Esophagus squamous epithelium (tissue), 5 donors: ENCODE results near the gene CLBA1. TPM values are rescaled to one million over a fixed set of nuclear protein-coding genes. Genes with fewer than 3 reads are reported as not detected.
"Not testable (repeated sequence)": the region's sequence is repeated elsewhere in the genome, so short reads cannot be mapped to it uniquely, and the experiment has no call there.

Experiments used
- DNase-seq: peaks from one replicate; lab custom pipeline; 2025; lab: John Stamatoyannopoulos, UW
- H3K27ac ChIP-seq, 4 donors: fragments of 200-600 bp; sonication (generic); one replicate each; pipeline ENCODE4 v1.5.1; 2016 to 2019; ENCODE audit warnings: mild to moderate bottlenecking in 1 of 4
- H3K27me3 ChIP-seq, 4 donors: fragments of 200-600 bp; sonication (generic); 1 replicate in 3 of 4; 2 replicates in 1 of 4; pipeline versions ENCODE4 v1.5.1 to v1.6.0; 2017 to 2021; ENCODE audit warnings: antibody characterized with exemption in 1 of 4
- H3K36me3 ChIP-seq, 3 donors: fragments of 200-600 bp; sonication (generic); one replicate each; pipeline ENCODE4 v1.5.1; 2016 to 2019
- H3K4me1 ChIP-seq, 3 donors: fragments of 200-600 bp; sonication (generic); one replicate each; pipeline ENCODE4 v1.5.1; 2017 to 2019
- H3K4me3 ChIP-seq, 4 donors: fragments of 200-600 bp; sonication (generic); 1 replicate in 3 of 4; 2 replicates in 1 of 4; pipeline ENCODE4 v1.5.1; 2016 to 2019; ENCODE audit warnings: mild to moderate bottlenecking in 2 of 4, moderate library complexity in 1 of 4
- H3K9me3 ChIP-seq, 3 donors: fragments of 200-600 bp; sonication (generic); one replicate each; pipeline ENCODE4 v1.5.1; 2016 to 2019
- CTCF ChIP-seq, 6 experiments: fragments of 450-650 bp in 4 of 6; fragments of 200-600 bp in 2 of 6; sonication (generic) in 2 of 6; IDR thresholded peaks; one replicate each; pipeline ENCODE4 v1.5.1; 2016 to 2019; ENCODE audit warnings: antibody characterized with exemption in 6 of 6, mild to moderate bottlenecking in 4 of 6, moderate library complexity in 4 of 6
- POLR2A ChIP-seq, 4 donors: fragments of 450-650 bp; IDR thresholded peaks; one replicate each; pipeline ENCODE4 v1.6.1; 2017; ENCODE audit warnings: antibody characterized with exemption in 4 of 4, mild to moderate bottlenecking in 4 of 4, moderate library complexity in 3 of 4
- WGBS, 2 donors: methylation state at CpG; one replicate each; pipeline ENCODE4 v1.1.5; 2018; 5-methylcytosine and 5-hydroxymethylcytosine counted together
- intact Hi-C: fragments of 100-400 bp; cut with DNase I; formaldehyde crosslinking; loops from one replicate; pipeline ENCODE4 v1.15.0; 2022
- total RNA-seq, 4 donors: library from RNA; depleted of rRNA; stranded (reverse); fragments of >200 nt; gene quantifications; one replicate each; pipeline ENCODE4 v1.1.0, GENCODE V29; 2016
- donor health status: DM: yes; HTN: yes; CAD: no.

The CLBA1 gene
- total RNA-seq, 4 donors from 2014 or later: 5.5 to 19.3 (median 7.3) TPM

DNA sequence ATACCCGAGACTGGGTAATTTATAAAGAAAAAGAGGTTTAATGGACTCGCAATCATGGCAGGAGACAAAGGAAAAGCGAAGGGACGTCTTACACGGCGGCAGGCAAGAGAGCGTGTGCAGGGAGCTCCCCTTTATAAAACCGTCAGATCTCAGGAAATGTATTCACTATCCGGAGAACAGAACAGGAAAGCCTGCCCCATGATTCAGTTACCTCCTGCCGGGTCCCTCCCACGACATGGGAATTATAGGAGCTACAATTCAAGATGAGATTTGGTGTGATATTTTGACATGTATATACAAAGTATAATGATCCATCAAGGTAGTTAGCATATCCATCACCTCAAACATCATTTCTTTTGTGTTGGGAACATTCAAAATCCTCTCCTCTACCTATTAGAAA is 37.6 kb downstream of the CLBA1 start:
- 74 to 76% methylated on average over 11 of the region's 11 CpGs for WGBS, 2 donors

DNA sequence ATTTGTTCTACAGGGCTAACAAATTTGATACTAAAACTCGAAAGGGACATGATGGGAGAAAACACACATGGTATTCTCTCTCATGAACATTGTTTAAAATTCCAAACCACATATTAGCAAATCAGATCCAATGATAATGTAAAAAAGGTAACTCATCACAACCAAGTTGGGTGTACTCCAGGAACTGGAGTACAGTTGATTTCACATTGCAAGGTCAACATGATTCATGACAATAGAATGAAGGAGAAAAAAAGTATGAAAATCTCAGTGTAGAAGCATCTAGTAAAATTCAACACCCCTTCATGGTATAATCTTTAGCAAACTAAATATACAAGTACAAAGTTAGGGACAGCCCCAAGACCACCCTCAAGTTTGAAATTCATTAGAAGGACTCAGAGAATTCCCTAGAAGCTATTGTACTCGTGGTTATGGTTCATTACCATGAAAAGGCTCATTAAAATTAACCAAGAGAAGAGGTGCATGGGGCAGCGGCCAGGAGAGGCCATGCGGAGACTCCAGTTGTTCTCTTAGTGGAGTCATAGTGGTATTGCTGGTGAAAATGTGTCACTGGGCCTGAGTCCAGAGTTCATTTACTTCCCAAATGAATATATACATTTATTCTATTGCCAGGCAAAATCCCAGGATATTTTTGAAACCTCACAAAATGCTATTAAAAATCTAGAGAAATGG is 38.3 kb downstream of the CLBA1 start:
- H3K27ac ChIP-seq: peak overlapping the region in 1 of 4 donors; percentile 52
- intact Hi-C loops: no loop called here
- 76 to 86% methylated on average over 4 of the region's 4 CpGs for WGBS, 2 donors

More for the DNA sequence above, 37.6 kb downstream of the CLBA1 start:
- TF ChIP-seq POLR2A (IDR thresholded peaks at IDR 0.05): no peak
- no peak for TF ChIP-seq CTCF (IDR thresholded peaks at IDR 0.05)
- Histone ChIP-seq H3K4me1 (peaks cover 13 to 68% (median 28%) of the 10 kb centered on the region in 3 donors), H3K27me3 (no peaks in the 10 kb centered on the region), H3K27ac (no peak overlapping the region), H3K9me3 (no peaks in the 10 kb centered on the region), H3K4me3 (no peak overlapping the region), H3K36me3 (no peaks in the 10 kb centered on the region)
- DNase-seq: no peak
- intact Hi-C loops: no loop called here

GRCh38 chr14:105025429-105025828 is 39.8 kb downstream of the CLBA1 start:
- Histone ChIP-seq H3K27me3 (no peaks in the 10 kb centered on the region), H3K4me3 (no peak overlapping the region), H3K36me3 (no peaks in the 10 kb centered on the region), H3K27ac (peak overlapping the region in 2 of 4 donors; percentile 52 to 56), H3K4me1 (peaks cover 5 to 52% (median 9%) of the 10 kb centered on the region in 3 donors), H3K9me3 (no peaks in the 10 kb centered on the region)
- WGBS, 2 donors: 81 to 89% methylated on average over 2 to 6 of the region's 6 CpGs
- DNase-seq: no peak
- intact Hi-C loops: no loop called here
- TF ChIP-seq POLR2A (IDR thresholded peaks at IDR 0.05): no peak

More for the DNA sequence above, 38.3 kb downstream of the CLBA1 start:
- Histone ChIP-seq H3K4me1 (peaks cover 13 to 67% (median 20%) of the 10 kb centered on the region in 3 donors), H3K27me3 (no peaks in the 10 kb centered on the region), H3K9me3 (no peaks in the 10 kb centered on the region), H3K4me3 (no peak overlapping the region), H3K36me3 (no peaks in the 10 kb centered on the region)
- DNase-seq: no peak
- TF ChIP-seq POLR2A (IDR thresholded peaks at IDR 0.05): no peak
- no peak for TF ChIP-seq CTCF (IDR thresholded peaks at IDR 0.05)

GRCh38 chr14:105026033-105026785 is 40.6 kb downstream of the CLBA1 start:
- Histone ChIP-seq H3K27me3 (no peaks in the 10 kb centered on the region), H3K27ac (peak overlapping the region in 1 of 4 donors; percentile 20), H3K4me3 (no peak overlapping the region), H3K36me3 (no peaks in the 10 kb centered on the region), H3K9me3 (no peaks in the 10 kb centered on the region), H3K4me1 (peaks cover 5 to 51% (median 9%) of the 10 kb centered on the region in 3 donors)
- intact Hi-C loops: no loop called here
- DNase-seq: no peak
- WGBS, 2 donors: 72 to 75% methylated on average over 16 of the region's 16 CpGs
- TF ChIP-seq CTCF (IDR thresholded peaks at IDR 0.05) (no peak), POLR2A (IDR thresholded peaks at IDR 0.05) (no peak)

GRCh38 chr14:105026802-105027563 is 41.4 kb downstream of the CLBA1 start:
- 17 to 25% methylated on average over 1 of the region's 1 CpG for WGBS, 2 donors
- peaks cover under 1 to 48% (median 3%) of the 10 kb centered on the region in 3 donors for H3K4me1 ChIP-seq
- peak overlapping the region in 3 of 4 donors; percentile 48 to 68 (median 59) for H3K27ac ChIP-seq
- no peak overlapping the region for H3K4me3 ChIP-seq
- no peak for TF ChIP-seq CTCF (IDR thresholded peaks at IDR 0.05)
- no peak for TF ChIP-seq POLR2A (IDR thresholded peaks at IDR 0.05)
- H3K36me3 ChIP-seq: no peaks in the 10 kb centered on the region
- intact Hi-C loops: no loop called here
- no peaks in the 10 kb centered on the region for H3K27me3 ChIP-seq
- no peak for DNase-seq
- H3K9me3 ChIP-seq: no peaks in the 10 kb centered on the region

DNA sequence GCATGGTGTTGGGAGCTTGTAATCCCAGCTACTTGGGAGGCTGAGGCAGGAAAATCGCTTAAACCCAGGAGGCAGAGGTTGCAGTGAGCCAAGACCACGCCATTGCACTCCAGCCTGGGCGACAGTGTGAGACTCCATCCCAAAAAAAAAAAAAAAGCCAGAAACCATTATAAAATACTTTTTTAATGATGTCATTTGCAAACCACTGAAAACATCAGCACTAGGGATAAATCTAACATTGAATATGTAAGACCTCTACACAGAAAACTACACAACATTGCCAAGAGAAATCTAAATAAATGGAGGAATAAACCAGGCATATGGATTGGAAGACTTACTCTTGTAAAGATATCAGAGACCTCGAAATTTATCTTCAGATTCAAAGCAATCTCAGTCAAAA is 42.1 kb downstream of the CLBA1 start:
- H3K27me3 ChIP-seq, DNase-seq, H3K36me3 ChIP-seq, H3K4me3 ChIP-seq, H3K9me3 ChIP-seq, intact Hi-C loops: not testable (repeated sequence)
- peak overlapping the region; percentile 19 to 68 (median 54) for H3K27ac ChIP-seq
- WGBS, 2 donors: 76 to 86% methylated on average over 4 of the region's 4 CpGs
- H3K4me1 ChIP-seq: peaks cover 0 to 47% (median 3%) of the 10 kb centered on the region in 3 donors
